ENCODE measurements around the gene EIF4G2.
A peak's percentile ranks its signal among the peaks of the same experiment; 100 is the strongest.

DNA sequence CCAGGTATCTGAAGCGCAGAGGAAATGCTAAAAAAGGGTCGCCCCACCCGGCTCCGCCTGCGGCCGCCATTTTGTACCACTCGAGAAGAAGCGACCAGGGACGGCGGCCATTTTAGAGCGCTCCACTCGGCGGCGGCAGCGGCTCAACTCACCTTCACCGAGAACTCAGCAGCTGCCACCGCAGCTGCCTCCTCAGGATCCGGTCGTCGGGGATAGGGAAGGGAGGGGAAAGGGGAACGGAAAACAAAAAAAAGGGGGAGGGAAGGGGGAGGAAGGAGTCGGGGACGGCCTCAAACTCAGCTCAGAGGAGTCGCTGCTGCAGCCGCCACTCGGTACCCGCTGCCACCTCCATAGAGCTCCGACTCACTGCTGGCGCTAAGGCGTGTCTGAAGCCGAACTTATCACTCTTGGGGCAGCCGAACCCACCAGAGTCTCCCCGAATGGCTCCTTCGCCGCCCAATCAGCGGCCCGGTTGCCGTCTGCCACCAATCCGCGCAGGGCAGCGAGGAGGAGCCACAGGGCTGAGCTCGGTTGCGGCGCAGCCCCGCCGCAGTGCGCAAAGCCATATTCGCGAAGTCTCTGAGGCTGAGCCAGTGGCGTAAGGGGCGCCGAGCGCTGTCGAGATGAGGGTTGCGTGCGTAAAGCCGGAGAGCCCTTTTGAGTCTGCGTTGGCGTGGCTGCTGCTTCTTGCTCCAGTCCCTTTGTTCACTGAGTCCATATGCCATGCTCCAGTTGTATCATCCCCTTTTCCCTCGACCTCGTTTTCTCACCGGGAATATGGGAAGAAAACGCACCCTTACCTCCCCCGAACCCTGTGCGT lies at the start of gene EIF4G2:
- TF ChIP-seq, protein P1, sequence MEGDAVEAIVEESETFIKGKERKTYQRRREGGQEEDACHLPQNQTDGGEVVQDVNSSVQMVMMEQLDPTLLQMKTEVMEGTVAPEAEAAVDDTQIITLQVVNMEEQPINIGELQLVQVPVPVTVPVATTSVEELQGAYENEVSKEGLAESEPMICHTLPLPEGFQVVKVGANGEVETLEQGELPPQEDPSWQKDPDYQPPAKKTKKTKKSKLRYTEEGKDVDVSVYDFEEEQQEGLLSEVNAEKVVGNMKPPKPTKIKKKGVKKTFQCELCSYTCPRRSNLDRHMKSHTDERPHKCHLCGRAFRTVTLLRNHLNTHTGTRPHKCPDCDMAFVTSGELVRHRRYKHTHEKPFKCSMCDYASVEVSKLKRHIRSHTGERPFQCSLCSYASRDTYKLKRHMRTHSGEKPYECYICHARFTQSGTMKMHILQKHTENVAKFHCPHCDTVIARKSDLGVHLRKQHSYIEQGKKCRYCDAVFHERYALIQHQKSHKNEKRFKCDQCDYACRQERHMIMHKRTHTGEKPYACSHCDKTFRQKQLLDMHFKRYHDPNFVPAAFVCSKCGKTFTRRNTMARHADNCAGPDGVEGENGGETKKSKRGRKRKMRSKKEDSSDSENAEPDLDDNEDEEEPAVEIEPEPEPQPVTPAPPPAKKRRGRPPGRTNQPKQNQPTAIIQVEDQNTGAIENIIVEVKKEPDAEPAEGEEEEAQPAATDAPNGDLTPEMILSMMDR (IDR thresholded peaks at IDR 0.05 in 4 of 5, conservative IDR thresholded peaks at IDR 0.05 in 1 of 5): no peak
- peak; percentile 99 for TF ChIP-seq POLR2A (IDR thresholded peaks at IDR 0.05)

Data from gastrocnemius medialis (tissue), 4 donors.